Measurements from ENCODE around the gene ARL5A.

The ARL5A gene

DNA sequence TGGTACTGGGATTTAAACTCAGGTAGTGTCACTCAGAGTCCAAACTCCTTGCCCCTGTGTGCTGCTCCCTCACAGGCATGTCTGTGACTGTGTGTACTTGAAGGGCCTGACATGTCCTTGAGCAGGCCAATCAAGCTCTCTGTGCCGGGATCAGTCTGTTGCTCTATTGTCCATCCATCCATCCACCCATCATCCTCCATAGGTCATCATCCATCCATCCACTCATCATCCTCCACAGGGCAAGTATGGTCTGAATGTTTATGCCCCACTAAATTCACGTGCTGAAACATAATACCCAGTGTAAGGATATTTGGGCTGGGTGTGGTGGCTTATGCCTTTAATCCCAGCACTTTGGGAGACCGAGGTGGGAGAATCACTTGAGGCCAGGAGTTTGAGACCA lies 69.5 kb downstream of the ARL5A start:
- Histone ChIP-seq H3K4me2 (ENCODE audit: low read depth, low read length) (no peak overlapping the region), H3K4me3 (ENCODE audit: low read length) (no peak overlapping the region), H3K4me1 (ENCODE audit: low read length) (no peaks in the 10 kb centered on the region), H3K9ac (ENCODE audit: low read length) (no peak overlapping the region), H3K36me3 (replicated peaks; ENCODE audit: insufficient read depth, low read length) (no peaks in the 10 kb centered on the region), H3K27ac (ENCODE audit: low read length) (no peak overlapping the region), H3K79me2 (ENCODE audit: low read length) (no peaks in the 10 kb centered on the region), H4K20me1 (ENCODE audit: insufficient read depth, low read length) (no peaks in the 10 kb centered on the region), H3K27me3 (replicated peaks; ENCODE audit: insufficient read depth, low read length) (no peaks in the 10 kb centered on the region), H3K9me3 (replicated peaks; ENCODE audit: insufficient read depth, low read length) (no peaks in the 10 kb centered on the region), H3F3A (ENCODE audit: insufficient read depth, low read length) (no peaks in the 10 kb centered on the region), H3K9me2 (replicated peaks; ENCODE audit: insufficient read depth, low read length) (no peaks in the 10 kb centered on the region), H2AFZ (ENCODE audit: low read length) (no peak overlapping the region)
- TF ChIP-seq EZH2phosphoT487 (IDR thresholded peaks at IDR 0.05; ENCODE audit: low read length), result no peak
- no peak for TF ChIP-seq EZH2 (optimal IDR thresholded peaks at IDR 0.05; ENCODE audit: low read depth, low read length)
- TF ChIP-seq, protein P1, sequence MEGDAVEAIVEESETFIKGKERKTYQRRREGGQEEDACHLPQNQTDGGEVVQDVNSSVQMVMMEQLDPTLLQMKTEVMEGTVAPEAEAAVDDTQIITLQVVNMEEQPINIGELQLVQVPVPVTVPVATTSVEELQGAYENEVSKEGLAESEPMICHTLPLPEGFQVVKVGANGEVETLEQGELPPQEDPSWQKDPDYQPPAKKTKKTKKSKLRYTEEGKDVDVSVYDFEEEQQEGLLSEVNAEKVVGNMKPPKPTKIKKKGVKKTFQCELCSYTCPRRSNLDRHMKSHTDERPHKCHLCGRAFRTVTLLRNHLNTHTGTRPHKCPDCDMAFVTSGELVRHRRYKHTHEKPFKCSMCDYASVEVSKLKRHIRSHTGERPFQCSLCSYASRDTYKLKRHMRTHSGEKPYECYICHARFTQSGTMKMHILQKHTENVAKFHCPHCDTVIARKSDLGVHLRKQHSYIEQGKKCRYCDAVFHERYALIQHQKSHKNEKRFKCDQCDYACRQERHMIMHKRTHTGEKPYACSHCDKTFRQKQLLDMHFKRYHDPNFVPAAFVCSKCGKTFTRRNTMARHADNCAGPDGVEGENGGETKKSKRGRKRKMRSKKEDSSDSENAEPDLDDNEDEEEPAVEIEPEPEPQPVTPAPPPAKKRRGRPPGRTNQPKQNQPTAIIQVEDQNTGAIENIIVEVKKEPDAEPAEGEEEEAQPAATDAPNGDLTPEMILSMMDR (IDR thresholded peaks at IDR 0.05; ENCODE audit: low read length), result no peak
- no peak for DNase-seq

DNA sequence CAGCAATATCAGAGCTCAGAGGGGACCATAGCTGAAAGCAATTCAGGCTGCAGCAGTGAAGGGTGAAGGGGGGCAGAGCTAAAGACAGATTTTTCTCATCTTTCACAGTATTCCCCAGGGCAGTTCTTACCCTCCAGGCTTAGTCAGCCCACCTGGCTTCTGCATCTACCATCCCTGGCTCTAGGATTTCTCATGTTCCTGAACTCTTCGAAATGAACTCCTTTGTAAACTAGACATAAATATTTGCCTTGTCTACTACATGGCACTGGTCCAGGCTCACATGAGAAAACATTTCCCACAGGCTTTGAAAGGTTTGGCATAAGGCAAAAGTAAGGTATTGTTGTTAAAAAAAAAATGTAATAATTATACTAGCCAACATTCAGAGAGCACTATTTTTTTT lies 70.4 kb downstream of the ARL5A start:
- H3K4me1 ChIP-seq (ENCODE audit: low read length), result no peaks in the 10 kb centered on the region
- H3K9ac ChIP-seq (ENCODE audit: low read length), result no peak overlapping the region
- H3K4me3 ChIP-seq (ENCODE audit: low read length), result no peak overlapping the region
- TF ChIP-seq EZH2phosphoT487 (IDR thresholded peaks at IDR 0.05; ENCODE audit: low read length) (no peak), EZH2 (optimal IDR thresholded peaks at IDR 0.05; ENCODE audit: low read depth, low read length) (no peak)
- TF ChIP-seq, protein P1 (IDR thresholded peaks at IDR 0.05; ENCODE audit: low read length), result no peak
- no peaks in the 10 kb centered on the region for H3F3A ChIP-seq (ENCODE audit: insufficient read depth, low read length)
- no peak overlapping the region for H2AFZ ChIP-seq (ENCODE audit: low read length)
- H3K9me3 ChIP-seq (replicated peaks; ENCODE audit: insufficient read depth, low read length), result no peaks in the 10 kb centered on the region
- no peak overlapping the region for H3K27ac ChIP-seq (ENCODE audit: low read length)
- no peaks in the 10 kb centered on the region for H3K36me3 ChIP-seq (replicated peaks; ENCODE audit: insufficient read depth, low read length)
- H3K4me2 ChIP-seq (ENCODE audit: low read depth, low read length), result no peak overlapping the region
- H3K27me3 ChIP-seq (replicated peaks; ENCODE audit: insufficient read depth, low read length), result no peaks in the 10 kb centered on the region
- H3K79me2 ChIP-seq (ENCODE audit: low read length), result no peaks in the 10 kb centered on the region
- no peak for DNase-seq
- no peaks in the 10 kb centered on the region for H4K20me1 ChIP-seq (ENCODE audit: insufficient read depth, low read length)
- H3K9me2 ChIP-seq (replicated peaks; ENCODE audit: insufficient read depth, low read length), result no peaks in the 10 kb centered on the region

DNA sequence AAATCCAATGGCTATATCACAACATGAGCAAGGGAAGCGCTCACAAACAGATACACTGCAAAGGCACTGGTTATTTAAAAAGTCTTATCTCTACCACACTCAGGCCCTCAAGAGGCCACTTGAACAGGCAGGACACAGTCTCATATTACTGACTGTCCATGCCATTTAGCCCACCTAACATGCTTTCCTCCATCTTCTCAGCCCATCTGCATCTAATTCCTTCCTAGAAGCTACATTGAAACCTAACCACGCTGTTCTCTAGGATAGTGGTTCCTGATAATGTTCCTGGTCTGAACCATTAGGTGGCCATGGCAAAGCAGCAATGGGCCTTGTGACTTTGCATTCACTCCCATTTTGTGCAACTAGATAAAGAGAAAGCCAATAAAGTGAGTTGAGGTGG lies 71.4 kb downstream of the ARL5A start:
- no peak for DNase-seq
- Histone ChIP-seq H3K27me3 (replicated peaks; ENCODE audit: insufficient read depth, low read length) (no peaks in the 10 kb centered on the region), H3K9me2 (replicated peaks; ENCODE audit: insufficient read depth, low read length) (no peaks in the 10 kb centered on the region), H3K9ac (ENCODE audit: low read length) (no peak overlapping the region), H2AFZ (ENCODE audit: low read length) (no peak overlapping the region), H3K4me2 (ENCODE audit: low read depth, low read length) (no peak overlapping the region), H3K27ac (ENCODE audit: low read length) (no peak overlapping the region), H3K79me2 (ENCODE audit: low read length) (no peaks in the 10 kb centered on the region), H3K4me1 (ENCODE audit: low read length) (no peaks in the 10 kb centered on the region), H3K36me3 (replicated peaks; ENCODE audit: insufficient read depth, low read length) (no peaks in the 10 kb centered on the region), H3K9me3 (replicated peaks; ENCODE audit: insufficient read depth, low read length) (no peaks in the 10 kb centered on the region), H4K20me1 (ENCODE audit: insufficient read depth, low read length) (no peaks in the 10 kb centered on the region), H3K4me3 (ENCODE audit: low read length) (no peak overlapping the region), H3F3A (ENCODE audit: insufficient read depth, low read length) (no peaks in the 10 kb centered on the region)
- TF ChIP-seq, protein P1 (IDR thresholded peaks at IDR 0.05; ENCODE audit: low read length), result no peak
- no peak for TF ChIP-seq EZH2 (optimal IDR thresholded peaks at IDR 0.05; ENCODE audit: low read depth, low read length)
- no peak for TF ChIP-seq EZH2phosphoT487 (IDR thresholded peaks at IDR 0.05; ENCODE audit: low read length)
